ENCODE results near the gene CLEC3B.
"Not testable (repeated sequence)": the region's sequence is repeated elsewhere in the genome, so short reads cannot be mapped to it uniquely, and the experiment has no call there.

The CLEC3B gene, protein sequence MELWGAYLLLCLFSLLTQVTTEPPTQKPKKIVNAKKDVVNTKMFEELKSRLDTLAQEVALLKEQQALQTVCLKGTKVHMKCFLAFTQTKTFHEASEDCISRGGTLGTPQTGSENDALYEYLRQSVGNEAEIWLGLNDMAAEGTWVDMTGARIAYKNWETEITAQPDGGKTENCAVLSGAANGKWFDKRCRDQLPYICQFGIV

DNA sequence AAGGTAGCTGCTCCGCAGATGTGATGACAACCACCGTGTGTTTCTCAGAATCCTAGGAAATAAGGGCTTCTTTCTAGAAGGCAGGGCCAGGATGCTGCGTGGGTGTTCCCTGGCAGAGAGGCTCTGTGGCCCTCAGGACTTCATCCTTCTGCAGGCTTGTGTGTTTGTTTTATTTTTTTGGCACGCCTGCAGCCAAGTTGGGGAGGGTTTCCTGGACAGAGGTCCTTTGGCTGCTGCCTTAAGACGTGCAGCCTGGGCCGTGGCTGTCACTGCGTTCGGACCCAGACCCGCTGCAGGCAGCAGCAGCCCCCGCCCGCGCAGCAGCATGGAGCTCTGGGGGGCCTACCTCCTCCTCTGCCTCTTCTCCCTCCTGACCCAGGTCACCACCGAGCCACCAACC is at the start of gene CLEC3B:
CLEC3B (plus strand) TSS at position 266 of the 400 bp plus-strand sequence; CDS start at position 326, 60 bp downstream.
- FAIRE-seq, result no peak

DNA sequence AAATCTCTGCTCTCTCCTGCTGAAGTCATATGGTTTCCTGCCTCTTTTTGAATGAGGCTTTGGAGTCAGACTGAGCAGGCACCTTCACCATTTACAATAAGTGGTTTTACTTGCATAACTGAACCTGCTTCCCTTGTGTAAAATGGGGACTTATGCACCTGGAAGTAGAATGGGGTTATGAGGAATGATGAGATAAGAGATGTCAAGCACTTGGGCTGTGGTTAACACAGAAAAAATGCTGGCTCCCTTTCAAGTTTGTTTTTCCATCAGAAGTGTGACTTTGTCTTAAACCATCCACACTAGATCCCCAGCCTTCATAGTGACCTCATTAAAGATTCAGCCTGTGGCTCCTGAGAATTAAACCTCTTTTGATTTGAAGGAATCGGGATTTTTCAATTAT is 44.9 kb upstream of the CLEC3B start:
- no peak for FAIRE-seq

DNA sequence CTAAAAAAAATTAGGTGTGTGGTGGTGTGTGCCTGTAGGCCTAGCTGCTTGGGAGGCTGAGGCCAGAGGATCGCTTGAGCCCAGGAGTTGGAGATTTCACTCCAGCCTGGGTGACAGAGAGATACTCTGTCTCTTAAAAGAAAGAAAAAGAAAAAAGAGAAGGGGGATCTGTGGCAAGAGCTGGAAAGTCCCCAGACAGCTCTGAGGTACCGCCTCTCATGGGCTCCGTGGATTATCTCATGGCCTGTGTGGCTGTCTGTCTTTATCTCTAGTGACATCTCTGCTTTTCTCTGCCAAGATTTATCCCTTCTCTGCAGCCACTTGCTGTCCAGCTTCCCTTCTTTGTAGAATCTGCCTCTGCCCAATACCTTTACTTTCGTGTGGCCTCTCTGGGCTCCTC is 44.4 kb upstream of the CLEC3B start:
- FAIRE-seq, result no peak

DNA sequence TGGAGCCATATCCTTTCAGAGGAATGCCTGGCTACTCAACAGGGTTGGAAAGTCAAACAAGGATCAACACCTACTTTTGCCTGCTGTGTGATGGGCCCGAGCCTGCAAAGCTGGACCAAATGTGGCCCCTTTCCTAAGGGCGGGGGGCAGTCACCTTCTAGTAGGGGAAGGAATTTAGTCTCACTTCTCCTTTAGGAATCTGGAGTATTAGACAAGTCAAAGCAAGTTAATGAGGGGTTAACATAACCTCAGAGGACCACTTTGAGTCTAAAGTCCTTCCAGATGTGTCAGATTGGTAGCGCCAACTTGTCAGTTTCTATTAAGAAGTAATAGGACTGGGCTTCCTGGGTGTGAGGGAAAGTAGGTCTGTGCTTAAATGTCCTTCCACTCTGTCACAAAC is 43.3 kb upstream of the CLEC3B start:
- FAIRE-seq, result no peak

DNA sequence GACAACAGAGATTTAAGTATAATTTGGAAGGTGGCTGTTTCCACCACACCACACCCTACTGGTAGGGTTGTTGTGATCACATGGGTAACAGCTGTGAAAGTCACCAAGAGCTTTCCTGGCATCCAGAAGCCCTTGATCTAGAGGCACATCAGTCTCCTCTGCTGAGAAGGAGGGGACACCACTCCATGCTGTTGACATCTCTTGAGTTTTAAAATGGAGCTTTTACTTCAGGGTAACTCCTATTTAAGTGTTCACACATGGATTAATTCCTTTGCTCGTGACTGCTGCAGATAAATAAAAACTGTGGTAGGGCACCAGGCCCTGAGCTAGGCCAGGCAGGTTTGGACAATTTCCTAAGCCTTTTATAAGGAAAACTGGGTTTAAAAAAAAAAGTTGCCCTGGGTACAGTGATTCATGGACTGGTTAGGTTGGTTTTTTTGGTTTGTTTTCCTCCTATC is 42.6 kb upstream of the CLEC3B start:
- FAIRE-seq, result no peak

DNA sequence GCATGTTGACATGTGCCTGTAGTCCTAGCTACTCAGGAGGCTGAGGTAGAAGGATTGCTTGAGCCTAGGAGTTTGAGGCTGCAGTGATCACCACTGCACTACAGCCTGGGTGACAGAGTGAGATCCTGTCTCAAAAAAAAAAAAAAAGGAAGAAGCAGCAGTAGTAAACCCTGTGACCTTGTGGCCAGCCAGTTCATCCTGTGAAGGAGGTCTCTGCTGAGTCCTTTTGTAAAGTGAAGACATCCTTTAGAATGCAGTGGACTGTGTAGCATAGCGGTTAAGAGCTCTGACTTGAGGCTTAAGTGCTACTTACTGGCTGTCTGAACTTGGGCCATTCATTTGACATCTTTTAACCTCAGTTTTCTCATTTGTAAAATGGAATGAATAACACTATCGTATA is 41.8 kb upstream of the CLEC3B start:
- no peak for FAIRE-seq

DNA sequence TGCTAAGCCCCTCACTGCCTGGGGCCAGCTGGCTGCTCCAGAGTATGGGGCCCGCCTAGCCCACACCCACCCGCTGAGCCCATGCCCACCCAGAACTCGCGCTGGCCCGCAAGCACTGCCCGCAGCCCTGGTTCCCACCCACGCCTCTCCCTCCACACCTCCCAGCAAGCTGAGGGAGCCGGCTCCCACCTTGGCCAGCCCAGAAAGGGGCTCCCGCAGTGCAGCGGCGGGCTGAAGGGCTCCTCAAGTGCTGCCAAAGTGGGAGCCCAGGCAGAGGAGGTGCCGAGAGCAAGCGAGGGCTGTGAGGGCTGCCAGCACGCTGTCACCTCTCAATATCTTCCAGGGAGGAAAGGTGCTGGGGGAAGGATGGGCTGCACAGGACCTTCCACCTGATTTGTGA is 39.8 kb upstream of the CLEC3B start:
- not testable (repeated sequence) for FAIRE-seq

DNA sequence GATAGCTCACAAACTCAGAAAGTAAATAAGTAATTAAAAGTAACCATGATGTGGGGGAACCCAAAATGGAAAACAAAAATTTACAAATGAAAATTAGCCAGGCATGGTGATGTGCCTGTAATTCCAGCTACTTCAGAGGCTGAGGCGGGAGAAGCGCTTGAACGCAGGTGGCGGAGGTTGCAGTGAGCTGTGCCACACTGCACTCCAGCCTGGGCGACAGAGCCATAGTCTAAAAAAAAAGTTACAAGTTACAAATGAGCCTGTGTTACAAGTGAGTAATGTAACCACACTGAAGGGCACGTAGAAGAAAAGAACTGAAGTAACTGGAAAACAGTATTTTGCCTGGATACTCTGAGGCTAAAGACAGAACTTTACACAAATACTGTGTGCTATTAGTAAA is 38.8 kb upstream of the CLEC3B start:
- FAIRE-seq, result no peak

DNA sequence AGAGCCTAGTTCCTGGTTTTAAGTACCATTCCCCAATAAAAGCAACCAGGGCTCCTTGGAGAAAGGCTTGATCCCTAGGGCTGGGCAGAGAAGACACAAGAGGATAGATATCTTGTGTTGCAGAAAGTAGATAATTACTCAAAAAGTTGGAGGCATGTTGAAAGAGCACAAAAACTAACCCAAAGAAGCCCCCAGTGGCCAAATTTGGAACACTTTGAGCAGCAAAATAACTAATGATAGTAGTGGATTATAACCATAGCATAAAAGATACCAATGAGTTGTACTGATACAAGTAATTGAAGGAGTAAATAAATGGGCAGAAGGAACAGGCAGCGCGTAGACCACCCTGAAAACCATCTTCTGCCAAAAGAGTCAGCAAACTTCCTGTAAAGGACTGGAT is 38.0 kb upstream of the CLEC3B start:
- FAIRE-seq, result no peak

DNA sequence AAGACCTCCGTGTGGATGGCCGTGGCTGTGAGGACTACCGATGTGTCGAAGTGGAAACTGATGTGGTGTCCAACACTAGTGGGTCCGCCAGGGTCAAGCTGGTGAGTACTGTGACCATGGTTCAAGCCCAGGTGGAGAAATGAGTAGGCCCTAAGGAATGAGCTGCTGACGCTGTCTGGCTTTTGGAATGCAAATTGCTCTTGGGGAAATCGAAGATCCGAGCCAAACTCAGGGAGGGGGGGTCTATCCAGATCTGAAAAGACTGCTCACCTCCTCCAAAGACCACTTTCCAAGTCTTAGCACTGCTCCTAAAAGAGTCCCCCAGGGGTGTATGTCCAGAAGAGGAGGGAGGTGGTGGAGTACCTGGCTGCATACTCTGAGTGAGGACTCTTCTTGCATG is 37.0 kb upstream of the CLEC3B start:
- FAIRE-seq, result no peak

DNA sequence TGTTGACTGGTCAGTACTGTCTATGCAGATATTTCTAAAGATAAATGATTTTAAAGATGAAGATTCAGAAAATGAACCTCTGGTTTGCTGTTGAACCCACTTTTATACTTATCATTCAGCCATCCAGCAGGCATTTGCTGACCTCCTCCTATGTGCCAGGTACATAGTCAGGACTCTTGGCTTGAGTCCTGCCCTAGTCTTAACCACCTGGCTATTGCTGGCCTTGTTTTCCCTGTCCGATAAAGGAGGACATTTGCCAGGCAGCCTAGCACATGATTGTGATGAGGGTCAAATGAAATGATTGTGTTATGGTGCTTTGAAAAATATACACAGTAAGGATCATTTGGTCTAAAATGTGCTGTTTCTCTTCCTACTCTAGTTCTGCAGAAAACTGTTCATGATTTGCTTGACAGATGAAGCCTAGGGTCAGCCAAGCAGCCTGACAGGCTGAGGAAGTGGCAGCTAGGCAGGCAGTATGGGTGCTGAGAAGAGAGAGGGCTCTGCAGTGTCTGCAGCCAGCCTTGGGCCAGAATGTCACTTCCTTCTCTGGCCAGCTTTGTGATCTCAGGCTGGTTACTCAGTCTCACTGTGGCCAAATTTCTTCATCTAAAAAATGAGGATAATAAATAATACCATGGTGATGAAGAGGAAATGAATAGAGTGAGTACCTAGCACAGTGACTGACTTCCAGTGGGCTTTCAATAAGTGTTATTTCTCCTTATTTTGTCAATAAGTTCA is 36.3 kb upstream of the CLEC3B start:
- FAIRE-seq, result no peak

DNA sequence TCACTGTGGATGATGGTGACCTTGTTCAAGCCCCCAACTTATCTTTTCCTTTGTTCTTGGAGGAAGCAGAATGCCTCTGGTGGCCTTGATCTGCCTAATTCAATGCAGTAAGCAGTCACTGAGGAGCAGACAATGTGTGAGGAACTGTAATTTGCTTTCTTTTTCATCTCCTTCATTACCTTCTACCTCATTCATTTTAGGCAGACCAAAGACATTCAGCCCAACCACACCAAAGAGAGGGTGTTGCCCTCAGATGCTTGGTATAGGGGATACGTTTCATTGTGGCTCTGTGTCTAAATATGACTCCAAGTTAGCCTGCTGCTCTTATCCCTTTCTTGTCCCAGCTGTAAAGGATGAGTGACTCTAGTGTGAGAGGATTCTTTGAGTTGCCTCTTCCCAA is 34.8 kb upstream of the CLEC3B start:
- FAIRE-seq, result no peak

DNA sequence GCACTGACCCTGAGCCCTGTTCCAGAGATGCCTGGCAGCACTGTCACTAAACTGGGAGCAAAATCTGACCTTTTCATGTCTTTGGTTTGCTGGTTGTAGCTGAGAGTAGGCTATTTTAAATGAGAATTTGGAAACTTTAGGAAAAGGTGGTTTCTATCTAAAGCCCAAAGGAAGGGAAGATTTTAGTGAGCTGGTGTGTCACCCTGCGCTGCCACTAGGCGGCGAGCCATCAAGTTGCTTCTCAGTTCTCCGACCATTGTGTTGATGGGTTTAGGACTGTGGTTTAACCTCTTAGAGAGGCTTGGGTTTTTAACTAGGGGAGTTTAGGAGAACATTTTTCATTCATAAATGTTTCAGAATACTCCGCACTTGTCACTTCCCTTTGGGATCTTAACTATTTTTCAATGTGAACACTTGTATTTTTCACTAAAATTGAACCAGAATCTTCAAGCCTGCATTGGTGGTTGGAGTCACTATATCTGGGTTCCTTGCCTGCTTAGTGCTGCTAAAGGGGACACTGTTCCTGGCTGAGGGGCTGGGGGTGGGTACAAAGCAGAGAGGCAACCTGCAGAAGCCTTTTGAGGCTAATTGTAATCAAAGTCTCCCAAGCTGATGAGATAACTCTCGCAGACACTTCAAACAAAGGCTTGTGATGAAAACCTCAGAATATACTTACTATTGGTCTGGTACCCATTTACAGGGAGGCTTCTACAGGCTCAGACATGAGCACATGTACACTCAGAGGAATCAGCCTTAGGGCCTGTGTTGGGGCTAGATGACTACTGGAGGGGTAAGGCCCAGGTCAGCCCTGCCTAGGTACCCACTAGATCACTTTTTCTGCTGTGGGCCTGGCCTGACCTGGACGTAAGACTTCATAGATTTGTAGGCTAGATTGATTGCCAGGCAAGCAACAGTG is 33.3 kb upstream of the CLEC3B start:
- FAIRE-seq, result no peak

DNA sequence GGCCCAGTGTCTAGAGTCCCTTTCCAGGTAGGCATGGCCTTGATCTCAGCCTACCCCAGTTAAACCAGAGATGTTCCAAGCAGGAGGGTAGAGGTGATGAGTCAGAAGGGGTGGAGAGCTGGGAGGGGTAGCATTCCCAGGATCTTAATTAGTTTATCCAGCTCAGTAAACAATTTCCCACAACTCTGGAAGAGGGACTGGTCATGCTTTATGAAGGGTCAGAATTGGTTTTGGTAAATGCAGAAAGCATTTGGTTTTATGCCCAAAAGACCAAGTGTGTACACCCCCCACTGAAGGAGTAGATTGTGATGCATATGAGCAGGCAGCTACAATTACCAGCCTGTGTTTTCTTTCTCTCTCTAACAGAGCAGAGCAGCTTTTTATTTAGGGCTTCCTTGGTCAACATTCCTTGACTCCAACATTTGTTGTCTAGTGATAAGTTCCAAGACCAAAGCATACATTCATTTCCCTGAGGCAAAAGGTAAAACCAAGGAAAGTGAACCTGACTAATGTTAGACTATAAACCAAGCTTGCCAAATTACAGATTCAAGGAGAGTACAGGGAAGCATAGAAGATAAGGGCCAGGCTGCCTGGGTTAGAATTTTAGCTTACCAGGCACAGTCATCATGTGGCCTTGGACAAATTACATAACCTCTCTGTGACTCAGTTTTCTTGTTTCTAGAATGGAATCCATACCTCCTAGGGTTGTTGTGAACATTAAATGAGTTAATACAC is 32.5 kb upstream of the CLEC3B start:
- FAIRE-seq, result no peak

DNA sequence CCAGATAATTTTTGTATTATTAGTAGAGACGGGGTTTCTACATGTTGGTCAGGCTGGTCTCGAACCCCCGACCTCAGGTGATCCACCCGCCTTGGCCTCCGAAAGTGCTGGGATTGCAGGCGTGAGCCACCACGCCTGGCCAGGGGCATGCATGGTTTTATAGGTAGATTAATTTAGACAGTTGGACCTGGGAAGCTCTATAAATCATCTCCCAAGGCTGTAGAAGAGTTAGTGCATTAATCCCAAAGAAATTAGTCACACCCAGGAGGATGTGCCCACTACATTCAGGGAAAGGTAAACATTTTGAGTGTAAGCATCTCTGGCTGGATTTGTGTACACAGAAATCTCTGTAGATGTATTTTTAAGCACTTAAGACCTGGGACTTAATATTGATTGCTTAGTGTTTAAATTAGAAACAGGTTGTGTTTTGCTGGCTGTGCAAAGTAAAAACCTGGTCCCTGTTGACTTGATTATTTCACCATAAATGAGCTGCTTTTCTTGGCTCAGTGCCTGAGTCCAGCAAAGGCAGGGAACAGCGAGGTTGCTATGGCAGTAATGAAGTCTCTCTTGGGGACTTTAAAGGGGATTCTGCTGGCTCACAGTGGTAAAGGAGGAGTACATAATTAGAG is 30.8 kb upstream of the CLEC3B start:
- FAIRE-seq, result no peak

DNA sequence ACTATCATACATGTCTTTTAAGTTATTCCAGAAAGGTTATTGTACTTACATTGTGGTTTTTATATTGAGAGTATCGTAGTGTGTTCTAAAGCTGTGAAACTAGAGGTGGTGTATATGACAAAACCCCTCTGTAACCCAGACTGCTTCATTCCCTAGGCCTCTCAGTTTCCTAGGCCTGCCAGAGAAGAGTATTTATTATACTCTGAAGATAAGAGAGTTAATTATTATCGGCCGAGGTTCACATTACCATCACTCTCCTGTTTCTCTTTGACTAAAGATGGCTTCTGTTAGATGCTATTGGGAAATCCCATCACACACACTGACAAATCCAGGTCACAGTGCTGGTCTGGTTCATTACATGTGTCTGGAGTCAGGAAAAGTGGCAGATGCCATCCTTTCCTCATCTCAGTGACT is 29.5 kb upstream of the CLEC3B start:
- no peak for FAIRE-seq

DNA sequence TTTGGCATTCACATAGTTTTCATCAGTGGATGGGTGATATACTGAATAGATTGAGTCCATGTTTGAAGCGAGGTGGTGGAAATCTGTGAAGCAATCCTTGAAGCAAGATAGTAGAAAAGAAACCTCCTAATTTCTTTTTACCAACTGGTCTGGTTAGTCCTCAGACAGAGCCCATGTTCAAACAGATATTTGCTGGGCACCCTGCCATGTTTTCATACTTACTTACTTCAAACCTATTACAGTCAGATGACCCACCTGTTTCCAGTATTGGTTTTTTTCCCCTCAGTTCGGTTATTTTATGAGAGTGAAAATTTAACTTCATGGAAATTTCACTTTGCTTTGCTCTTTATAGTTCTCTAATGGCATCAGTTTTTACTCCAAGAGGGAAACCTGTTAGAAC is 26.3 kb upstream of the CLEC3B start:
- FAIRE-seq, result no peak

DNA sequence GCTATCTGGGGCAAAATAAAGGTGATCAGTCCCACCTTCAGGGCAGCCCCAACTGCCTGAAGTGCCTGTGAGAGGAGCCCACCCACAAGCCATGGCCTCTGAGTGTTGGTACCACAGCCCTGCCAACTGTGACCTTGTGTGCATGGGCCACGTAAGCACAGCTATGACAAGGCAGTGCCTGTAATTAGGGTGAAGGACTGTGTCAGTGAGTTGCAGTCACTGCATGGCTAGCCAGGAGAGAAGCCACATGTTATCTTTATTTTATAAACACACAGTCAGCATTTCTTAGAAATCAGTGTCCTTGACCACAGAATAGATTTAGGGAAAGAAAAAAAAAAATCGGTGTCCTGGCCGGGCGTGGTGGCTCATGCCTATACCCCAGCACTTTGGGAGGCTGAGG is 25.3 kb upstream of the CLEC3B start:
- no peak for FAIRE-seq

DNA sequence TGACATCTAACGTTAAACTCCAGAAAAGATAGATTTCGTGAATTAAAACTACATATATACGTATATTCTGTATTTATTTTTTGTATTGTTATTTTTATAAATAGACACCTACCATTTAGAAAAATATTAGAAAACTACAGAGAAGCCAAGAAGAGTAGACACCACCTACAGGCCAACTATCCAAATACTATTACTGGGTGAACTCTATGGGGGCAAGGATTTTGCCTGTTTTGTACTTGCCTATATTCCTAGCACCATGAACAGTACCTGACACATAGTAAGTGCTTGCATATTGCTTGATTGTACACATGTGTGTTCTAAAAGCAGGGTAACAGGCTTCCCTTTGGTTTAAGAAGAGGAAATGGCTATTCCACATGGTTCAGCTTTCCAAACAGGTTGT is 24.4 kb upstream of the CLEC3B start:
- FAIRE-seq, result no peak

DNA sequence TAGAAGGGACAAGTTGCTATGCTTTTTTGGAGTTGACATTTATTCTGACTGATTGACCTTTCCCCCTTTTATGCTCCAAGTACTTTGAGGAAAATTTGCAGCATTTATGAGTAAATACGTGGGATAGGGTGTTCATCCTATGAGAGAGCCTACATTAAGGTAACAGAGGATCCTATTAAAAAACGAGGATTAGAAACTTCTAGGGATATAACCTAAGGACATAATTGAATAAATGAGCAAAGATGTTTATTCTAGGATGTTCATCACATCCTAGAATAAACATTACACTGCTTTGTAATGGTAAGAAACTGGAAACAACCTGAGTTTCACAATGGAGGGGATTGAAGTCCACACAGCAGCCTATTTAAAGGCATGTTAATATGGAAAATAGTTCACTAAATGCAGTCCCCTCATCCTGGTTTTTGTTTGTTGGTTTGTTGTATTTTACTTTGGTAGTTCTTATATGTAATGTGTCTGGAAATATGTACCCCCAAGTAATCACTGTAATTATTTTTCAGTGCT is 23.9 kb upstream of the CLEC3B start:
- no peak for FAIRE-seq

DNA sequence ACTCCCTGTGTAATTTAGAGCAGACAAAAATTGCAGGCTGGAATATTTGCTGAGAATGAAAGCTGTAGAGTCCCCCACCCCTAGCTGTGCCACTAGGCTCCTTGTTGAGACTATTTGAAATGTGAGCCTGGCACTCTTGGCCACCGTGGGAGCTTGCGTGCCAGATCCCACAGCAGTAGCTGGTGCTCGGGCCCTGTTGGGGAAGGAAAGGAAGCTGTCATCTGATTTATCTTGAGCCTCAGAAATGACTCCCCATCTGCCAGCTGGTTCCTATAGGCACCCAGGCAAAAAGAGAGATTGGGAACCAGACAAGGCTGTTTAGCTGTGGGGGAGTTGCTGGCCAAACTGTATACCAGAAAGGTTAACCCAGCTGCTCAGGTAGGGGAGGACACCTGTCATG is 23.4 kb upstream of the CLEC3B start:
- FAIRE-seq, result no peak

DNA sequence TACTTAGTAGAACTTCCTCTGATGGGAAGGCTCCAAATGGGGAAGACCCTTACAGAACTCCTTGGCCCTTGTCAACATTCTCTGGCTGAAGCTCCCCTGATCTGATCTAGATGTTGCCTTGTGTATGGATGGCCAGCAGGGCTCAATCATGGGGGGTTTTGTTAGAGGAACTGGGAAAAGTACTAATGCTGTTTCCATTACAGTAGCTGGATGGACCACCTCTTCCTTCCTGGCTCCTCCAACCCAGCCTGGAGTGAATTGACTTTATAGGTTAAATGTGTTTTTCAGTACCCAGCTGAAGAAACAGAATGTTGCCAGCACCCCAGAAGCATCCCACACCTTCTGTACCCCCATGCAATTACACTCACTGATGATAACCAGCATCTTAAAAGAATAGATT is 22.7 kb upstream of the CLEC3B start:
- no peak for FAIRE-seq

All from colon (tissue), 2 donors.